Measurements from ENCODE around the gene KAT8. TPM values are rescaled to one million over a fixed set of nuclear protein-coding genes. Genes with fewer than 3 reads are reported as not detected.

Gene KAT8
- total and polyA plus RNA-seq, 4 donors, result 15.9 to 37.4 (median 19.6) TPM

GRCh38 chr16:31107465-31107867, 10.0 kb upstream of the KAT8 start:
- Histone ChIP-seq H3K9me3 (ENCODE audit: control insufficient read depth in 4 of 4, low read length in 3 of 4) (no peaks in the 10 kb centered on the region), H3K27me3 (ENCODE audit: control insufficient read depth in 4 of 4, insufficient read depth in 4 of 4, low read length in 3 of 4) (no peaks in the 10 kb centered on the region), H3K27ac (ENCODE audit: low read depth in 1 of 2, low read length in 2 of 2) (peak overlapping the region; percentile 86 to 96), H3K4me3 (ENCODE audit: low read depth in 1 of 3, low read length in 3 of 3) (no peak overlapping the region), H3K4me1 (ENCODE audit: control insufficient read depth in 4 of 4, insufficient read depth in 4 of 4, low read length in 3 of 4) (peaks cover 5 to 40% (median 26%) of the 10 kb centered on the region in 4 donors), H3K36me3 (ENCODE audit: control insufficient read depth in 4 of 4, insufficient read depth in 3 of 4, low read depth in 1 of 4, low read length in 3 of 4) (peaks cover 0 to 10% (median 6%) of the 10 kb centered on the region in 4 donors), H3K9ac (ENCODE audit: low read depth in 1 of 2, low read length in 2 of 2) (no peak overlapping the region)
- TF ChIP-seq HNF4A (conservative IDR thresholded peaks at IDR 0.05) (no peak), YY1 (IDR thresholded peaks at IDR 0.05) (no peak), ATF3 (IDR thresholded peaks at IDR 0.05) (no peak), NR2F2 (IDR thresholded peaks at IDR 0.05) (no peak), MAX (IDR thresholded peaks at IDR 0.05) (no peak), TAF1 (conservative IDR thresholded peaks at IDR 0.05) (no peak), RXRA (IDR thresholded peaks at IDR 0.05) (no peak), GABPA (IDR thresholded peaks at IDR 0.05 in 1 of 2, conservative IDR thresholded peaks at IDR 0.05 in 1 of 2) (no peak), CTCF (IDR thresholded peaks at IDR 0.05; ENCODE audit: low read depth, low read length, missing input control) (no peak), REST (IDR thresholded peaks at IDR 0.05) (no peak), RAD21 (IDR thresholded peaks at IDR 0.05) (no peak), HNF4G (IDR thresholded peaks at IDR 0.05) (no peak), SP1 (IDR thresholded peaks at IDR 0.05) (no peak), ZBTB33 (IDR thresholded peaks at IDR 0.05) (no peak), EGR1 (IDR thresholded peaks at IDR 0.05; ENCODE audit: low read depth in 2 of 2) (no peak), FOXA1 (IDR thresholded peaks at IDR 0.05) (no peak), FOXA2 (IDR thresholded peaks at IDR 0.05) (no peak), JUND (IDR thresholded peaks at IDR 0.05) (no peak)
- WGBS, result 94% methylated on average over 6 of the region's 6 CpGs
- no peak for DNase-seq (ENCODE audit: low spot score)
